Glutamatergic neuron (in vitro differentiated cells): ENCODE data around the gene ORAI2. TPM values are rescaled to one million over a fixed set of nuclear protein-coding genes. Genes with fewer than 3 reads are reported as not detected.
A peak's percentile ranks its signal among the peaks of the same experiment; 100 is the strongest.

Experiments used
- DNase-seq: peaks from one replicate; pipeline ENCODE4 v3.0.0; 2022
- H3K27ac Mint-ChIP-seq: one replicate; pipeline ENCODE4 v1.8.0; 2020; ENCODE audit warnings: mild to moderate bottlenecking, mixed read lengths, inconsistent platforms; ENCODE audit not compliant: unreplicated experiment
- H3K27me3 Mint-ChIP-seq: one replicate; pipeline ENCODE4 v1.8.0; 2020; ENCODE audit warnings: mild to moderate bottlenecking, moderate library complexity, mixed read lengths, inconsistent platforms; ENCODE audit not compliant: unreplicated experiment
- H3K36me3 Mint-ChIP-seq: one replicate; pipeline ENCODE4 v1.8.0; 2020; ENCODE audit warnings: mild to moderate bottlenecking, mixed read lengths, inconsistent platforms; ENCODE audit not compliant: unreplicated experiment
- H3K4me1 Mint-ChIP-seq: one replicate; pipeline ENCODE4 v1.8.0; 2020; ENCODE audit warnings: mild to moderate bottlenecking, low read depth, mixed read lengths, inconsistent platforms; ENCODE audit not compliant: unreplicated experiment
- H3K4me3 Mint-ChIP-seq: one replicate; pipeline ENCODE4 v1.8.0; 2020; ENCODE audit warnings: mild to moderate bottlenecking, mixed read lengths, inconsistent platforms; ENCODE audit not compliant: unreplicated experiment
- H3K9me3 Mint-ChIP-seq: one replicate; pipeline ENCODE4 v1.8.0; 2020; ENCODE audit warnings: mild to moderate bottlenecking, moderate library complexity, mixed read lengths, inconsistent platforms; ENCODE audit not compliant: unreplicated experiment
- CTCF ChIP-seq: fragments of 200-600 bp; sonication (generic); IDR thresholded peaks from one replicate; pipeline ENCODE4 v1.5.0; 2021; ENCODE audit not compliant: partially characterized antibody, unreplicated experiment
- total RNA-seq: library from RNA; stranded (reverse); fragmentation: NEBNext Ultra II Directional; extraction: Animal tissue kit (Norgen Biotek cat#: 25700); gene quantifications from one replicate; pipeline ENCODE4 v1.2.1, GENCODE V29; 2021; ENCODE audit not compliant: unreplicated experiment

ORAI2 gene
- total RNA-seq, 1 donor from 2014 or later: 31.8 TPM

GRCh38 chr7:102398543-102398942, 34.8 kb upstream of the ORAI2 start:
- H3K9me3 Mint-ChIP-seq: peaks cover 9% of the 10 kb centered on the region
- H3K27me3 Mint-ChIP-seq: peaks cover 15% of the 10 kb centered on the region
- TF ChIP-seq CTCF: no peak
- peaks cover 9% of the 10 kb centered on the region for H3K4me1 Mint-ChIP-seq
- peaks cover 5% of the 10 kb centered on the region for H3K36me3 Mint-ChIP-seq
- H3K4me3 Mint-ChIP-seq: no peak overlapping the region
- no peak for DNase-seq
- no peak overlapping the region for H3K27ac Mint-ChIP-seq

- H3K4me3 Mint-ChIP-seq: no peak overlapping the region
- H3K9me3 Mint-ChIP-seq: peaks cover 12% of the 10 kb centered on the region
- TF ChIP-seq CTCF: no peak
- H3K27ac Mint-ChIP-seq: no peak overlapping the region
- H3K27me3 Mint-ChIP-seq: peaks cover 15% of the 10 kb centered on the region
- no peak for DNase-seq
- peaks cover 18% of the 10 kb centered on the region for H3K4me1 Mint-ChIP-seq
- H3K36me3 Mint-ChIP-seq: peaks cover 5% of the 10 kb centered on the region
Measured at GRCh38 chr7:102400360-102400759, 33.0 kb upstream of the ORAI2 start.

- Mint-ChIP-seq H3K27me3 (peaks cover 3% of the 10 kb centered on the region), H3K4me3 (no peak overlapping the region), H3K4me1 (peaks cover 14% of the 10 kb centered on the region), H3K27ac (peak overlapping the region; percentile 78), H3K36me3 (peaks cover 5% of the 10 kb centered on the region), H3K9me3 (peaks cover 3% of the 10 kb centered on the region)
- no peak for TF ChIP-seq CTCF
- DNase-seq: no peak
Measured at GRCh38 chr7:102403563-102403962, 29.8 kb upstream of the ORAI2 start.

GRCh38 chr7:102404005-102404861, 29.1 kb upstream of the ORAI2 start:
- H3K27ac Mint-ChIP-seq: peak overlapping the region; percentile 78

More at GRCh38 chr7:102404005-102404861, 29.1 kb upstream of the ORAI2 start:
- peak; percentile 79 for TF ChIP-seq CTCF
- Mint-ChIP-seq H3K9me3 (peaks cover 3% of the 10 kb centered on the region), H3K4me1 (peaks cover 14% of the 10 kb centered on the region), H3K4me3 (peak overlapping the region; percentile 34), H3K27me3 (peaks cover 3% of the 10 kb centered on the region), H3K36me3 (peaks cover 8% of the 10 kb centered on the region)
- peak; percentile 58 for DNase-seq
